GM21737 (cell line): ENCODE measurements around the gene PPME1.
A peak's percentile ranks its signal among the peaks of the same experiment; 100 is the strongest.
"Not testable (repeated sequence)": the region's sequence is repeated elsewhere in the genome, so short reads cannot be mapped to it uniquely, and the experiment has no call there.

Experiments used
- ATAC-seq: cut with Tn5 transposase; IDR thresholded peaks from one replicate; pipeline ENCODE4 v1.9.1; 2021; ENCODE audit warnings: mild to moderate bottlenecking, moderate library complexity; ENCODE audit not compliant: unreplicated experiment

The PPME1 gene

GRCh38 chr11:74170694-74171629, at the start of gene PPME1, which contains the start of gene C2CD3:
PPME1 (plus strand) TSS chr11:74171289; CDS start chr11:74171422, 133 bp downstream.
C2CD3 (minus strand) TSS chr11:74171002; CDS start chr11:74170792, 210 bp downstream.
- ATAC-seq, result peak; percentile 93

- no peak for ATAC-seq
These were observed 49.3 kb upstream of the PPME1 start for GRCh38 chr11:74121804-74122203.

- ATAC-seq, result no peak
These were observed 48.1 kb upstream of the PPME1 start for GRCh38 chr11:74123008-74123448.

- not testable (repeated sequence) for ATAC-seq
These were observed 42.0 kb upstream of the PPME1 start for GRCh38 chr11:74129121-74129520.

- no peak for ATAC-seq
These were observed 38.3 kb upstream of the PPME1 start for GRCh38 chr11:74132833-74133232.

- ATAC-seq, result no peak
These were observed 37.7 kb upstream of the PPME1 start for GRCh38 chr11:74133436-74133835.

- ATAC-seq, result no peak
These were observed 36.4 kb upstream of the PPME1 start for GRCh38 chr11:74134661-74135060.

- no peak for ATAC-seq
These were observed 35.8 kb upstream of the PPME1 start for GRCh38 chr11:74135127-74135840.

- ATAC-seq, result no peak
These were observed 33.1 kb upstream of the PPME1 start for GRCh38 chr11:74138021-74138420.

- ATAC-seq, result no peak
These were observed 32.5 kb upstream of the PPME1 start for GRCh38 chr11:74138572-74138971.

- no peak for ATAC-seq
These were observed 31.8 kb upstream of the PPME1 start for GRCh38 chr11:74139151-74139918.

GRCh38 chr11:74139919-74140431, 31.1 kb upstream of the PPME1 start:
- not testable (repeated sequence) for ATAC-seq

GRCh38 chr11:74141241-74141695, 29.8 kb upstream of the PPME1 start:
- no peak for ATAC-seq

GRCh38 chr11:74141908-74142307, 29.2 kb upstream of the PPME1 start:
- no peak for ATAC-seq

GRCh38 chr11:74142624-74143023, 28.5 kb upstream of the PPME1 start:
- no peak for ATAC-seq

GRCh38 chr11:74144592-74144991, 26.5 kb upstream of the PPME1 start:
- ATAC-seq, result no peak

- no peak for ATAC-seq
These were observed 23.7 kb upstream of the PPME1 start for GRCh38 chr11:74147199-74147929.

GRCh38 chr11:74153224-74153623, 17.9 kb upstream of the PPME1 start:
- ATAC-seq, result no peak

GRCh38 chr11:74154620-74155281, 16.3 kb upstream of the PPME1 start:
- ATAC-seq, result no peak
